Neural progenitor cell (in vitro differentiated cells): Measurements from ENCODE around the gene ALDH2.

Experiments
- EZH2 ChIP-seq: fragments of 200-600 bp; sonication (generic); IDR thresholded peaks from 2 replicates; pipeline ENCODE4 v1.6.1; 2017; ENCODE audit warnings: antibody characterized with exemption, mild to moderate bottlenecking, moderate library complexity
- EZH2phosphoT487 ChIP-seq: fragments of 200-600 bp; sonication (generic); IDR thresholded peaks from 2 replicates; pipeline ENCODE4 v1.6.1; 2017; ENCODE audit warnings: antibody characterized with exemption
- TF ChIP-seq, protein P1 (sequence below): fragments of 200-600 bp; sonication (generic); IDR thresholded peaks from 2 replicates; pipeline ENCODE4 v1.5.1; 2017; ENCODE audit warnings: antibody characterized with exemption, mild to moderate bottlenecking

DNA sequence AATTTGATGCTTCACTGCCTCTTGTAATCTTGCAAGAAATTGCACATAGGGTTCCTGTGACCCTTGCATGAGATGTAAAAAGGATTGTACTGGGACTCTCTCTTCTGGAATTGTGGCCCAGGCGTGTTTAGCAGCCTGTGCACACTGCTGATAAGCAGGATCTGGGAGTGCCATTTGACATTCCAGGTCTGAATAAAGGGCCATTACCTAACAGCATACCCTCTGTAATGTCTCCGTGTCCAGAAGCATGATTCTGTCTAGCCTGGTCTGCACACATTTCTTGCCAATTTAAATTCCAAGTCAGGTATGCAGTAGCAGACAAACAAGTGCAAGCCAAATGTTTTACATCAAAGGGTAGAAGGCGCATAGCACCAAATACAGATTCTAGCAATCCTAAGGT is 57.2 kb downstream of the ALDH2 start:
- TF ChIP-seq, protein P1, sequence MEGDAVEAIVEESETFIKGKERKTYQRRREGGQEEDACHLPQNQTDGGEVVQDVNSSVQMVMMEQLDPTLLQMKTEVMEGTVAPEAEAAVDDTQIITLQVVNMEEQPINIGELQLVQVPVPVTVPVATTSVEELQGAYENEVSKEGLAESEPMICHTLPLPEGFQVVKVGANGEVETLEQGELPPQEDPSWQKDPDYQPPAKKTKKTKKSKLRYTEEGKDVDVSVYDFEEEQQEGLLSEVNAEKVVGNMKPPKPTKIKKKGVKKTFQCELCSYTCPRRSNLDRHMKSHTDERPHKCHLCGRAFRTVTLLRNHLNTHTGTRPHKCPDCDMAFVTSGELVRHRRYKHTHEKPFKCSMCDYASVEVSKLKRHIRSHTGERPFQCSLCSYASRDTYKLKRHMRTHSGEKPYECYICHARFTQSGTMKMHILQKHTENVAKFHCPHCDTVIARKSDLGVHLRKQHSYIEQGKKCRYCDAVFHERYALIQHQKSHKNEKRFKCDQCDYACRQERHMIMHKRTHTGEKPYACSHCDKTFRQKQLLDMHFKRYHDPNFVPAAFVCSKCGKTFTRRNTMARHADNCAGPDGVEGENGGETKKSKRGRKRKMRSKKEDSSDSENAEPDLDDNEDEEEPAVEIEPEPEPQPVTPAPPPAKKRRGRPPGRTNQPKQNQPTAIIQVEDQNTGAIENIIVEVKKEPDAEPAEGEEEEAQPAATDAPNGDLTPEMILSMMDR: no peak
- TF ChIP-seq EZH2 (no peak), EZH2phosphoT487 (no peak)
